CD1c-positive myeloid dendritic cell (primary cell): ENCODE data around the gene SMARCC2.
"Not testable (repeated sequence)": the region's sequence is repeated elsewhere in the genome, so short reads cannot be mapped to it uniquely, and the experiment has no call there.

ENCODE experiments used
- DNase-seq: peaks from one replicate; pipeline ENCODE4 v3.0.0-alpha.2; 2016; ENCODE audit errors: extremely low spot score

The SMARCC2 gene

DNA sequence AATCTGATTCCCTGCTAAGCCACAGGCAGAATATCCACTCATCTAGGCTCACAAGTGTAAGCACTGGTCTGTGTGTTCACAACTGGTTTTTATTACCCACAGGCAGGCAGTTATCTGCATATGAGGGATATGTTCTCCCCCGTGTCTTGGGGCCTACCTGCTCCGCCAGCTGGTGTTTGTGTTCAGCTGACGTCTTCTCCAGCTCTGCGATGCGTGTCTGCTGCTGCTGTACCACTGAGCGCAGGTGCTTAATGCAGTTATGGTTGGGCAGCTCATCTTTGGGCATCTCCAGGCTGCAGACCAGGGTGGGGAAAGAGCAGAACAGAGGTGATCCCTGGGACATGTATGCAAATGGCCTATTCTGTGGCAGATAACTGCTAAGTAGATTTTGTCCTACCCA, 18.7 kb upstream of the SMARCC2 start:
- DNase-seq = no peak

DNA sequence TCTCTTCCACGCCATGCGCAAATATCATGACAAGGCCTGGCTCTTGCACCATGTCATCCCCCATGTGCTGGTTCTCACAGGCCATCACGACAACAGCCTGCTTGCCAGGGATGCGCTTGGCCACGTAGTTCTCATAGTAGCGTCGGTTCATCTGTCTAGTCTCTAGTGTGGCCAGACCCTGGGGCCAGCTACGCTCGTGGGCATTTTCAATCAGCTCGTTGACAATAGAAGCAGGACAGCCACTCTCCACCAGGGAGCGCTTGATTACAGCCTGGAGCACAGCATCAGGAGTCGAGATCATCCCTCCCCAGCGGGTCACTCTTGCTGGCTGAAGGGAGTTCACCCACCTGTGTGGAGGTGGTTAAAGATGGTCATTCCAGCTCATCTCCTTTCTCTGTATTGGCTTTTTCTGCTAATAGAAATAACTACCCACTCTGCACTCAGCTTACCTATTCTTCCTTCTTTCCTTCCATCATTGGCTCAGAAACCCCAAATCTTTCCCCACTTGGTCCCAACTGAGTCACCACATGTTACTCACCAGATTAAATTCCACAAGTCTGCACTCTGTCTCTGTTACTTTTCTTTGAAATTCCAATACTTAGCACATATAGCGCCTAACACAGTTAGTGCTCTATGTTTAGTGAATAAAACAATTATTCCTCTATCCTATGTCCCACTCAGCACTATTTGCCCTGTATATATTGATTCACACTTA, 17.3 kb upstream of the SMARCC2 start:
- peak; percentile 53 for DNase-seq

DNA sequence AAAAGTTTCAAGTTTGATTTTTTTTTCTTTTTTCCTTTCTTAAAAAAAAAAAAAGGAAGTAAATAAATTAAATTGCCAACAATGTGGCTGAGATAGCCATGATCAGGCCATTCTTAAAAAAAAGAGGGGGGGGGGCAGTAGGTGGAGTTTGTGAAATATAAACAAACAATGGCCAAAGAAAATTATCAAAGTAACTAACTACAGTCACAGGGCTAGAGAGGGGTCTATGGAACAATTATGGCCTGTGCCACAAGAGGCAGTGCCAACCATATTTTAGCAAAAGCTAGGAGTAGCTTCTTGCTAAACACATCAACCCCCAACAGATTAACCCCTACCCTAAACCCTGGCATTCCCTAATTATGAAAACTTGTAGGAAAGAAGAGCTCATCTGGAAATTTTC, 16.2 kb upstream of the SMARCC2 start:
- no peak for DNase-seq

DNA sequence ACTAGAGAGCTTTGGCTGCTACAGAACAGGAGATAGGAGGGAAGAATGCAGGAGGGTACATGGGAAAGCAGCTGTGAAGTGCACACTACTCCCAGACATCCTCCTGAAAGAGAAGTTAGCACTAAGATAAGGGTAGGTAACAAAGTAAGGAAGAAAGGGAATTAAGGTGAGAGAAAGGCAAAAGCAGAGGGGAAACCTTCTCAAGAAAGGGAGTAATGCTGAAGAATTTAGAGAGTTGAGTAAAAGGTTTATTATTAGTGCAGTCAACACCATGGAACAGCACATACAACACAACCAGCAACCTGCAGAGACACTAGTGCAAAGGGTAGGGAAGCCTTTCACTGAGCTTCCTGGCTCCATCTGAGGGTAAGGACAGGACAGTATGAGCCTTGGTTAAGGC, 15.0 kb upstream of the SMARCC2 start:
- no peak for DNase-seq

DNA sequence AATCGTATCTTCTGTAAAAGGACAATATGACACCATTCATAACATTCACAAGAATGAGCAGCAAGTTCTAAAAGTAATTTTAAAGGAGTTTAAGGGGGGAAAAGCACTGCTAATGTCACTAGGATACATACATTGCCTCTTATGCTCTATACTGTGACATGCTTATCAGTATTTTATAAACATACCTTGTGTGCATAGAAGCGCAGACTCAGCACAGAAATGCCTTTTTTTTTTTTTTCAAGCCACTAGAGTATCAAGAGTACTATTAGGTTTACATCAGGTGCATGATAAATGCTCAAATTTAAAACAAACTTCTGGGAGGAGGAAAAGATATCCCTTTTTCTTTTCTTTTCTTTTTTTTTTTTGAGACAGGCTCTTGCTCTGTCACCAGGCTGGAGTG, 13.6 kb upstream of the SMARCC2 start:
- no peak for DNase-seq

DNA sequence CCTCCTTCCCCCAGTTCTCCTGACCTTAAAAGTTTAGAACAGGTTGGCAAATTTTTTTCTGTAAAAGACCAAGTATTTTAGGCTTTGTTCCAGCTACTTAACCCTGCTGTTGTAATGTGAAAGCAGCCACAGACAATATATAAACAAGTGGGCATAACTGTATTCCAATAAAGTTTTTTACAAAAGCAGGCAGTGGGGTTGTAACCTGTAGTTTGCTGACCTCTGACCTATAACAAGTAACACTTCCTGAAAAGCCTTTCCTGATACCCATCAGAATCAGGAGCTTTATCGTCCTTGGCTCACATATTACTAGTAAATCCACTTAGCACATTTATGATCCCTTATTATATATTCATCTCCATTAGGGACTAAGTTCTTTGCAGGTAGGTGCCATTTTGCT, 13.1 kb upstream of the SMARCC2 start:
- DNase-seq = no peak

DNA sequence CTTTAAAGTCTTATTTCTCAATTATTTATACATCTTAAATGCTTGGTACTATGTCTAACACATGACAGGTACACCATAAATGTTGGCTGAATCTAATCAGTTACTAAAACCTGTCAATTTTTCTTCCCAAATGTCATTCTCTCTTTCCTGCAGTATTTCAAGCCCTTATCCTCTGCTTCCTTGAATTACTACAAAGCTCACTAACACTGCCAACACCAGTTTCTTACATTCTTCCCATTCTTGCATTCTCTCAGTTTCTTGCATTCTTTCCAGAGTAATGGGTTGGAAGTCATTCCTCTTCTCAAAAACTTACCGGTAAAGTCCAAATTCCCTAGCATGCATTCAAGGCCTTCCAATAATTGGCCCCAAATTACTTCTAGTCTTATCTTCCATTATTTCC, 9.6 kb upstream of the SMARCC2 start:
- DNase-seq = no peak

DNA sequence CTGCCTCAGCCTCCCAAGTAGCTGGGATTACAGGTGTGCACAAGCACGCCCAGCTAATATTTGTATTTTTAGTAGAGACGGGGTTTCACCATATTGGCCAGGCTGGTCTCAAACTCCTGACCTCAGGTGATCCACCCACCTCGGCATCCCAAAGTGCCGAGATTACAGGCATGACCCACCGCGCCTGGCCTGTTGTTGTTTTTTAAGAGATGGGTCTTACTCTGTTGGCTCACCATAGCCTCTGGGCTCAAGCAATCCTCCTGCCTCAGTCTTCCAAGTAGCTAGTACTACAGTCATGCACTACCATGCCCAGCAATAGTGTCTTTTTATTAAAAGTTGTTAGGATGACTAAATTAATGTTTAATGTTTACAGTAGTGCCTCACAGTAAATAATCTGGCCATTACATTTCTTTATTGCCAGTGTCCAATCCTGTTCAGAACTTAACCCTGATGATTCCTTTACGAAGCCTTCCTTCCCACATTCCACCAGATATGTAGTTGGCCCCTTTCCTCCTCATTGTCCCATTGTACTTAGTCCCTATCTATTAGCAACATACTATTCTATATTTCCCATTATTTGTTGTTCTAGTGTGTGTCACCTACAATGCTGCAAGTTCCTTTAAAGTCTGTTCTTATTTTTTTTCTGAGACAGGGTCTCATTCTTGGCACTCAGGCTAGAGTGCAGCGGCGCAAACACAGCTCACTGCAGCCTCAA, 8.8 kb upstream of the SMARCC2 start:
- no peak for DNase-seq

DNA sequence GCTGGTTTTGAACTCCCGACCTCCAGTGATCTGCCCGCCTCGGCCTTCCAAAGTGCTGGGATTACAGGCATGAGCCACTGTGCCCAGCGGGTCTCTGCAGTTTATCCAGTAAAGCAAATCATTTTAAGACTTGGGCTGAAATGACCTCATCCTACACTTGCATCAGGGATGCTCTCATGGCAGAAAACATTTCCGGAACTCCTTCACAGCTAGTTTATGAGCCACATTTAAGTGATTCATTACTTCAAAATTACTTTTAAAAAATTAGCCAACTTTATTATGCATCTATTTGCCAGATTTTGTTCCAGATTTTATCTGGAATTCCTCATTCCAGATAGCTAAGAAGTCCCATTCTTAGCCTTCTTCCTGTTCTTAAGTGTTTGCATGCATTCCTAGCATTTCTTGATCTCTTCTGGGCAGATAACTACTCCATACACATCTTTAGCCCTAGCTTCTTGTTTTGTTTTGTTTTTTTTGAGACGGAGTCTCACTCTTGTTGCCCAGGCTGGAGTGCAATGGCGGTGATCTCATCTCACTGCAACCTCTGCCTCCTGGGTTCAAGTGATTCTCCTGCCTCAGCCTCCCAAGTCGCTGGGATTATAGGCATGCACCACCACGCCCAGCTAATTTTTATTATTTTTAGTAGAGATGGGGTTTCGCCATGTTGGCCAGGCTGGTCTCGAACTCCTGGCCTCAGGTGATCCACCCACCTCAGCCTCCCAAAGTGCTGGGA, 7.7 kb upstream of the SMARCC2 start:
- DNase-seq = not testable (repeated sequence)

DNA sequence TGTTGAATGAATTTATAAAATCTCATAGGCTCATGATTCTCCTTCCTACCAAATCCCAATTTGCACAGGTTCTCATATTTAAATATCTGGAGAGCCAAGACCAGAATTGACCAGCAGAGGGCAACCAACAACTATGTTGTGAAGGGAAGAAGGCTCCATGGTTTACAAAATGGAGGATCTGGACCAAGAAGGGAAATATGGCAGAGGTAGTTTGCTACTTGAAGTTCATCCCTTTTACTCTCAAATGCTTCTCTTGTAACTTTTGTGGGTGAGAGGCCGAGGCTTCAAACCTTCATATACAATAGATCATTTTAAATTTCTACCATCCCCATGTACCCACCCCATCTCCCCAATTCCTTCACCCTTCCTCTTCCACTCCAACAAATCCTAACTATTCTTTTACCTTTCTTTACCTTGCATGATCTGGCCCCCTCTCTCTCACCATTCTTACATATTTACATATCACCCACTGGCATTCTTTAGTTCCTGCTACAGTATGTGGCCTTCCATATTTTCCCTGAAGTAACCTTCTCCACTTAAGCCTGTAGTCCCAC, 3.8 kb upstream of the SMARCC2 start:
- peak; percentile 93 for DNase-seq

DNA sequence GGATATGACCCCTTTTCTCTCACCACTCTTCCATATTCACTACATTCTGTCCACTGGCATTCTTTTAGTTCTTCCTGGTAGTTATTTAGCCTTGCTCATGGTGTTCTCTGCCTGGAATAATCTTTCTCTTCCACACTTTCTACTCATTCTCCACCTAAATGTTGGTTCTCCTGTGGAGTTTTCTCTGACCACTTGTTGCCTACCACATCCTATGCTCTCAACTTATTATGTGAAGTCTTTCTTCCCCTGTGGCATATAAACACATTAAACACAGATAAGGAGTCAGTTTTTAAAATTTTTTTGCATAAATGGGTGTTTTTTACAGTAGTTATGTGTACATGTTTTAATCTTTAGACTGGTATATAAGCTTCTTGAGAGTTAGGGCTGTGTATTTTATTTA, 3.3 kb upstream of the SMARCC2 start:
- DNase-seq = no peak

DNA sequence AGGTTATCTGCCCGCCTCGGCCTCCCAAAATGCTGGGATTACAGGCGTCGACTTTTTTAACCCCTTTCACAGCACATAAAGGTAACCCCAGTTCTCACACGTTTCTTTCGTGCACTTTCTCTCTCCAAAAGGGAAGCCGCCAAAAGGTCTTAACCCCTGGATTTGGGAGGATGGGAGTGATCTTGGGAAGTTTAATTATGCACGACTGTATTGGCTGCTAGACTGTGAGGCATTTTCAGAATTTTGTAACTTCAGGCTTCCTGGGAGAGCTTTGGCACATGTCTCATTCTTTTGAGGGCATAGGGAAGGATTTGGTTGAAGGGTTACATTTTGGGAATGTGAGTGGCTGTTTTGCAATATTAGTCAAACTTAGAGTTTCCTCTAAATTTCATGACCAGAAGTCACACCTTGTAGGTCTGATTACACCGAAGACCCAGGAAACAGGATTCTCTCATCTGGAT, 1.4 kb upstream of the SMARCC2 start:
- DNase-seq = no peak

DNA sequence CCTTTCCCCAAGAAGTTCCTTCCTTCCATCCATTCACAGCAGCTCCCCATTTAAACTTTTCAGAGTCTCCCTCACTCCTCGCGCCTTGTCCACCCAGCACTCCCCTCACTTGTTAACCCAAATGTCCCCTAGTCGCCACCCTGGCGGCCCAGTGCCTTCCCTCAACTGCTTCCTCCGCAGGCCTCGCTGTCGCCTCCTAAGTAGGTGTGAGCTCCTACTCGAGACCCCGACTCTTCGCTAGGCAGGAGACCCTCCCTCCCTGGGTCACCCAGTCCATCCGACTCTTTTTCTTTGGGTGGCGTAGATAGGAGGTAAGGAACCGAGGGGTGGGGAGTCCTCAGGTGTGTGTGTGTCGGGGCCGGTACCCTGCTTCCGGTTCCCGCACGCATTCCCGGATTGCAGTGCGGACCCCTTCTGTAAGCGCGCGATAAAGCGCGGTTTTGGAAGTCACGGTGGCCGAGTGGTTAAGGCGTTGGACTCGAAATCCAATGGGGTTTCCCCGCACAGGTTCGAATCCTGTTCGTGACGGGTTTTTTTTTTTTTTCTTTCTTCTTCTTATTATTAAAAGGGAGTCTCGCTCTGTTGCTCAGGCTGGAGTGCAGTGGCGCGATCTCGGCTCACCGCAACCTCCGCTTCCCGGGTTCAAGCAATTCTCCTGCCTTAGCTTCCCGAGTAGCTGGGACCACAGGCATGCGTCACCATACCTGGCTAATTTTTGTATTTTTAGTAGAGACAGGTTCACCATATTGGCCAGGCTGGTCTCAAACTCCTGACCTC, 823 bp upstream of the SMARCC2 start:
- DNase-seq = peak; percentile 73

DNA sequence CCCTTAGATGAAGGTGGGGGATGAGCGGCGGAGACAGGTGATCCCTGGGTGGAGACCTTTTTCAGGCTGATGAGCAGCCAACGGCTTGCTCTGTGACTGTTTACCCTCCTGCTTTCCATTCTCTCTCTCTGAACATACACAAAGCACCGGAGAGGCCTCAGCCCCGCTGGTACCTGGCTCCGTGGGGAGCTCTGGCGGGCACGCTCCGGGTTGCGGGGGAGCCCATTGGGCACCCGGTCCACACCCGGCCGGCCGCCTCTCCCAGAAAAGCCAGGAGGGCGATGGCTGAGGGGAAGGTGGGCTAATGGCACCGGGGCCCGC, 545 bp downstream of the SMARCC2 start:
- DNase-seq = no peak

DNA sequence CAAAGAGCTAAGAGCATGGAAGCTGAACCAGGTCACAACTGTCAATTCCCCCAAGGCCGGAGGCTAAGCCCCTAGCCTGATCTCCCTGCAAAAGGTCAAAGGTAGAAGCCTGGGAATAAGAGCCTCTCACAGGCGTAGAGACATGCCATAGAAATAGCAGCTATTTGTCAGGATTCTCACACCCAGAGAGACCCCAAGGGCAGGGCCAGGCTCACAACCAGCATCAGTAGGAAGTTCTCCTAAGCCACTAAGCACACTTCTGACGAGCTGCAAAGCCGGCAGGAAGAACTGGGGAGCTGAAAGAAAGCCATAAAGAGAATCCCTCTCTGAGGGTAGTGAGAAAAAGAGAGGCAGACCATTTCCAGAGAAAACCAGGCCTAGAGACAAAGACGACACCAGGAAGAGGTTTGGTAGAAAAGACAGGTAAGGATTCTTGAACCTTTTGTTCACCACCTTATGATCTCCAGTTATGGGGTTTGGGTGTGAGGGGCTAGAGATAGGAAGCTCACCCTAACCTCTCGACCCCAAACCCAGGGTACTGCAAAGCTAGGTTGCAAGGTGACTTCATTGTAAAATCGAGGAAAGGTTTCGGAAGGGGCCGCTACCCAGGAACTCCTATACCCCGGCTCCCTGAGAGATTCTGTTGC, 1.0 kb downstream of the SMARCC2 start:
- no peak for DNase-seq

DNA sequence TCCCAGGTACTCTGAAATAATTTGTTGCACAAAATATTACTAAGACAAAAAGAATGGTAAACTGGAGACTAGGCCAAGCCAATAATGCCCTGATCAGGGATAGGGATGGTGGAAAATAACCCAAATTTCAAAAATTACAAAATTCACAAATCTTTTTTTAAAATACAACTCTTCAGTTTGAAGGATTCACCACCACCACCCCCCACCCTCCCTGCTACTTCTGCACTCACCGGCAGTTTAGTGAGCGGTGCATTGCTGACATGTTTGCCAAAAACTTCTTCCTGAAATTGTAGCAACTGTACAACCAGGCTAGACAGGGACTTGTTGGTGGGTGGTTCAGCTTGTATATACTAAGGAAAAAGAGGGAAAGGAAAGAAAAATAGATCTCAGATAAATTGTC, 2.3 kb downstream of the SMARCC2 start:
- no peak for DNase-seq

DNA sequence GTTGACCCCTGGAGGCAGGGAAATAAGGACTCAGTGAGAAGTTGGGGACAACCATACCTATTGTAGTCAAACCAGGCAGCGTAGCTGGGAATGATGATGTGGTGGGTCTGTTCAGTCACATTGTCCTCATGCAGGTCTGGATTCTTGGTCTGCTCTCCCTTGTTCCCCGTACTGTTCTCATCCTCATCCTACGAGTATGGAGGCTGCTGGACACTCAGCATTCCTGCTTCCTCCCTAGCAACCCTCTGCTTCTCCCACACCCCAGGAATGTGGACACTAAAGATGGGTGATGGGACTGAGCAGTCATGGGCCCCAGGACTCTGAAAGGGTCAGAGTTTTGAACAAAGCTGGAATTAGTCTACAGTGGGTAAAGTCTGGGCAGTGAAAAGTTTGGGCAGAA, 10.9 kb downstream of the SMARCC2 start:
- no peak for DNase-seq

DNA sequence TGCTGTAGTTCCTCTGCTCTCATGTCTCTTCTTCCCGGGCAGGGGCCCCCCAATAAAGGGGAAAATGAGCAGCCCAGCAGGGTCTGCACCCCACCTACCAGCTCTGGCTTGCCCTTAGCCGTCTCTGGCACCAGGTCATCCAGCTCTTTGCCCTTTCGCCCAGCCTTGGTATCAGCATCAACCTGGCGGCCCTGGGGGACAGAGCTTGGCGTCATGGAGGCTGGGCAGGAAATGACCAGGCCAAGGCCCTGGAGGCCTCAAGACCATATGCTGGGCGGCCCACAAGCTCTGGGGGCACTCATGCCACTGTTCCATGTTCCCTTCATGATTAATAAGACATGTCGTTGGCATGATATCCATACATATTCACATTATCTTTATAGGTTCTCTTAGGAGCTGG, 16.4 kb downstream of the SMARCC2 start:
- no peak for DNase-seq

DNA sequence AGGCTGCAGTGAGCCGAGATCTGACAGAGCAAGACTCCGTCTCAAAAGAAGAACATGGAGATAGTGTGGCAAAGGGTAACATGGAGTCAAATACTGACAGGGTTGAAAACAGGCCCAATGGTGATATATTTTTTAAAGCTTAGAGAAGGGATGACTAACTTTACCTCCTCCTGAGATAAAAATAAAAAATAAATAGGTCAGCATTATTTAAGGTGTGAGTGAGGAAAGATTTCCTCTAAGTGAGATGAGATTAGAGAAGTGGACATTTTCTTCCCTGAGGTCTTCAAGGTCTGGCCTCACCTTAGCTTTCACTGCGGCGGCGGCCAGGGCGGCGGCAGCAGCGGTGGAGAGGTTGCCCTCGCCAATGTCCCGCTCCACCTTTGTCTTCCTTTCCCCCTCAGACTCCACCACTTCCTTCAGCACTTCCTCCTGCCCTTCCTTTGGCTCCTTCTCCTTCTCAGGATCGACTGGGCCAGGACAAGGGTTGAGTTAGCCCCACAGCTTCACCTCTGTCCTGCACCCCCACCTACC, 20.0 kb downstream of the SMARCC2 start:
- no peak for DNase-seq

DNA sequence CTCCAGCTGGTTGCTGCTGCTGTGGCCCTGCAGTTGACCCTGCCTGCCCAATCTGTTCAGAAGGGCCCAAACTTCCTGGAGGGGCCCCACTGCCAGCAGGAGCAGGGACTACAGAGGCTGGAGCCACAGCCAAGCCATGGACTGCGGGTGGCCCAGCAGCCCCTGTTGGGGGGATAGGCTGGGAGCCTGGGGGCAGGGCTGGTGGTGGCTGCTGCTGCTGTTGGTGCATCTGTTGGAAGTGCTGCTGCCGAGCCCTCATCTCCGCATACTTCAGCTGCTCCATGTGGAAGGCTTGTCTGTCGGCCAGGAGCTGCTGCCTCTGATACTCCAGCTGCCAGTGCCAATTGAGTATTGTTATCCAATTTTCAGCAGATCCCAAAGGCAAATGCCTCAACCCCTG, 23.9 kb downstream of the SMARCC2 start:
- no peak for DNase-seq

DNA sequence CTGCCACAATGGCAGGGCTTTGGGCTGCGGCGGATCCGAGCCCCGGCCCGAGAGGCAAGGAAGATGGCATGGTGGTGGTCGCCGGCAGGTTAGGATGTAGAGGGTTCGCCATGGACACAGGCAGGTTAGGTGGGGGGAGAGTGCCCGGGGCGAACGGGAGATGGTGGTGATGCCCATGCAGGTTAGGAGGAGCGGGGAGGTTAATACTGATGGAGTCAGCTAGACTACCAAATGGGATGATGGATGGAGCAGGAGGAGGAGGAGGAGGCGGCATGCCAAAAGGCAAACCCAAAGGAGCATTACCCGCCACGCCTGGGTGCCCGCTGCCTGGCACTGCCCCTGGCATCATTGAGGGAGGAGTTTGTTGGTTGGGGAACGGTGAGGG, 24.9 kb downstream of the SMARCC2 start:
- no peak for DNase-seq
